Keratinocyte (primary cell): ENCODE measurements around the gene ADCY5. TPM values are rescaled to one million over a fixed set of nuclear protein-coding genes. Genes with fewer than 3 reads are reported as not detected.

Experiments
- DNase-seq: peaks from one replicate; pipeline ENCODE4 v3.0.0-alpha.2; 2011; ENCODE audit warnings: low read depth, missing footprints, low spot score
- FAIRE-seq: peaks from 2 replicates; lab custom pipeline; 2011; peaks lifted over from hg19 to GRCh38; lab: Jason Lieb, UNC
- H2AFZ ChIP-seq: 2 replicates; pipeline ENCODE4 v1.6.0; 2012; ENCODE audit warnings: low read length, control low read depth, inconsistent platforms; ENCODE audit not compliant: control insufficient read depth
- H3K27ac ChIP-seq: 2 replicates; pipeline ENCODE4 v1.5.1; 2011; ENCODE audit warnings: low read length; ENCODE audit not compliant: control insufficient read depth, insufficient read depth
- H3K27me3 ChIP-seq: 3 replicates; pipeline ENCODE4 v1.6.0; 2011; ENCODE audit warnings: low read length; ENCODE audit not compliant: control insufficient read depth, insufficient read depth; ENCODE audit errors: extremely low read depth
- H3K36me3 ChIP-seq, 2 experiments: 2 replicates in 1 of 2; 3 replicates in 1 of 2; pipeline ENCODE4 v1.5.1; 2011; ENCODE audit warnings: low read length in 2 of 2, mild to moderate bottlenecking in 1 of 2; ENCODE audit not compliant: control insufficient read depth in 2 of 2, insufficient read depth in 2 of 2; ENCODE audit errors: extremely low read depth in 1 of 2
- H3K4me1 ChIP-seq: 3 replicates; pipeline ENCODE4 v1.5.1; 2011; ENCODE audit warnings: low read length; ENCODE audit not compliant: control insufficient read depth, insufficient read depth; ENCODE audit errors: extremely low read depth
- H3K4me2 ChIP-seq: 3 replicates; pipeline ENCODE4 v1.6.0; 2011; ENCODE audit warnings: low read depth, low read length; ENCODE audit not compliant: control insufficient read depth, insufficient read depth; ENCODE audit errors: extremely low read depth
- H3K4me3 ChIP-seq, 3 experiments: fragments of 200-600 bp in 1 of 3; sonication (generic) in 1 of 3; 2 replicates in 2 of 3; 3 replicates in 1 of 3; pipeline ENCODE4 v1.5.1; 2011 to 2016; ENCODE audit warnings: low read length in 3 of 3, mild to moderate bottlenecking in 3 of 3, control low read depth in 2 of 3, inconsistent platforms in 1 of 3, low read depth in 1 of 3, mixed read lengths in 1 of 3, mixed run types in 1 of 3, moderate library complexity in 1 of 3; ENCODE audit not compliant: control insufficient read depth in 2 of 3, insufficient read depth in 2 of 3; ENCODE audit errors: extremely low read depth in 1 of 3
- H3K79me2 ChIP-seq: 2 replicates; pipeline ENCODE4 v1.6.0; 2012; ENCODE audit warnings: low read length; ENCODE audit not compliant: control insufficient read depth, insufficient read depth
- H3K9ac ChIP-seq: 3 replicates; pipeline ENCODE4 v1.6.0; 2011; ENCODE audit warnings: low read length; ENCODE audit not compliant: control insufficient read depth, insufficient read depth; ENCODE audit errors: extremely low read depth
- H3K9me1 ChIP-seq: 3 replicates; pipeline ENCODE4 v1.6.0; 2011; ENCODE audit warnings: low read length; ENCODE audit not compliant: control insufficient read depth, insufficient read depth; ENCODE audit errors: extremely low read depth
- H3K9me3 ChIP-seq: 2 replicates; pipeline ENCODE4 v1.5.1; 2012; ENCODE audit warnings: low read depth, low read length; ENCODE audit not compliant: control insufficient read depth
- H4K20me1 ChIP-seq: 3 replicates; pipeline ENCODE4 v1.6.0; 2011; ENCODE audit warnings: low read length; ENCODE audit not compliant: control insufficient read depth, insufficient read depth; ENCODE audit errors: extremely low read depth
- CTCF ChIP-seq, 3 experiments: IDR thresholded peaks in 1 of 3; conservative IDR thresholded peaks in 1 of 3; optimal IDR thresholded peaks in 1 of 3; 2 replicates in 2 of 3; 3 replicates in 1 of 3; pipeline versions ENCODE3 to v1.5.1; 2011; ENCODE audit warnings: low read length in 3 of 3, mild to moderate bottlenecking in 3 of 3, moderate library complexity in 2 of 3, control low read depth in 1 of 3, inconsistent platforms in 1 of 3; ENCODE audit not compliant: insufficient read depth in 2 of 3; ENCODE audit errors: extremely low read depth in 1 of 3
- EZH2 ChIP-seq: IDR thresholded peaks from one replicate; pipeline ENCODE4 v1.6.1; 2012; ENCODE audit warnings: inconsistent platforms, mild to moderate bottlenecking, low read length, moderate library complexity
- dilution Hi-C: fragments of 300-500 bp; cut with MboI; formaldehyde crosslinking; loops from one replicate; pipeline ENCODE4 v1.7.0; 2020; ENCODE audit warnings: low sequenced_read_pairs; ENCODE audit not compliant: extremely low pct_ligation_motif_present
- polyA plus RNA-seq, 5 experiments: library from polyadenylated mRNA; depleted of rRNA in 3 of 5; stranded (reverse) in 3 of 5; stranded (forward) in 1 of 5; unstranded in 1 of 5; fragments of >200 nt; gene quantifications; 1 replicate in 1 of 5; 2 replicates in 3 of 5; 3 replicates in 1 of 5; pipeline versions ENCODE4 v1.2.1 to v1.2.3, GENCODE V29; 2011 to 2012; ENCODE audit warnings: missing spikeins in 2 of 5, low read depth in 1 of 5, low replicate concordance in 1 of 5

Gene ADCY5
- polyA plus RNA-seq, 1 donor (not counting 4 experiments of a cell fraction or from before 2014, with no cell fraction given), result not detected

- no peak for TF ChIP-seq EZH2
- TF ChIP-seq CTCF (optimal IDR thresholded peaks at IDR 0.05 in 1 of 3, IDR thresholded peaks at IDR 0.05 in 1 of 3, conservative IDR thresholded peaks at IDR 0.05 in 1 of 3; ENCODE audit: extremely low read depth in 1 of 3, insufficient read depth in 2 of 3, low read length in 3 of 3), result no peak
- no peak overlapping the region for H3K4me2 ChIP-seq
- H3K79me2 ChIP-seq, result no peaks in the 10 kb centered on the region
- no peak overlapping the region for H3K27ac ChIP-seq
- no peaks in the 10 kb centered on the region for H3K36me3 ChIP-seq
- H3K9me3 ChIP-seq, result no peaks in the 10 kb centered on the region
- peaks cover 58% of the 10 kb centered on the region for H3K27me3 ChIP-seq
- H3K9ac ChIP-seq, result no peak overlapping the region
- H3K4me3 ChIP-seq, result no peak overlapping the region
- no peak overlapping the region for H2AFZ ChIP-seq
- no peaks in the 10 kb centered on the region for H3K4me1 ChIP-seq
- H3K9me1 ChIP-seq, result no peaks in the 10 kb centered on the region
- dilution Hi-C loops, result no loop called here
- H4K20me1 ChIP-seq, result no peaks in the 10 kb centered on the region
- FAIRE-seq, result no peak
- DNase-seq, result no peak
Measured at GRCh38 chr3:123349201-123349535, 99.7 kb downstream of the ADCY5 start.

GRCh38 chr3:123348471-123349200, 100.3 kb downstream of the ADCY5 start:
- Histone ChIP-seq H3K9me1 (no peaks in the 10 kb centered on the region), H2AFZ (no peak overlapping the region), H3K4me3 (no peak overlapping the region), H4K20me1 (no peaks in the 10 kb centered on the region), H3K27ac (no peak overlapping the region), H3K4me2 (no peak overlapping the region), H3K27me3 (peaks cover 53% of the 10 kb centered on the region), H3K9ac (no peak overlapping the region), H3K79me2 (no peaks in the 10 kb centered on the region), H3K4me1 (no peaks in the 10 kb centered on the region), H3K36me3 (no peaks in the 10 kb centered on the region), H3K9me3 (no peaks in the 10 kb centered on the region)
- FAIRE-seq (no peak), DNase-seq (no peak)
- dilution Hi-C loops, result no loop called here
- TF ChIP-seq EZH2 (no peak), CTCF (optimal IDR thresholded peaks at IDR 0.05 in 1 of 3, IDR thresholded peaks at IDR 0.05 in 1 of 3, conservative IDR thresholded peaks at IDR 0.05 in 1 of 3; ENCODE audit: extremely low read depth in 1 of 3, insufficient read depth in 2 of 3, low read length in 3 of 3) (no peak)
